Lower lobe of right lung (tissue), 2 donors: ENCODE measurements around the gene KRTAP10-4. TPM values are rescaled to one million over a fixed set of nuclear protein-coding genes. Genes with fewer than 3 reads are reported as not detected.
"Not testable (repeated sequence)": the region's sequence is repeated elsewhere in the genome, so short reads cannot be mapped to it uniquely, and the experiment has no call there.

ENCODE experiments used
- ATAC-seq, 2 donors: fragments of 200-7000 bp; cut with Tn5 transposase; one replicate each; pipeline ENCODE4 v1.9.1; 2020 to 2022; ENCODE audit warnings: mild to moderate bottlenecking in 2 of 2, moderate library complexity in 2 of 2
- DNase-seq: peaks from one replicate; pipeline ENCODE4 v3.0.0-alpha.2; 2020
- H3K27ac ChIP-seq: fragments of 200-600 bp; one replicate; pipeline ENCODE4 v1.8.0; 2022
- H3K27me3 ChIP-seq: fragments of 200-600 bp; one replicate; pipeline ENCODE4 v1.8.0; 2022; ENCODE audit warnings: low read depth
- H3K36me3 ChIP-seq: fragments of 200-600 bp; one replicate; pipeline ENCODE4 v1.8.0; 2022; ENCODE audit warnings: mild to moderate bottlenecking
- H3K4me1 ChIP-seq: fragments of 200-600 bp; one replicate; pipeline ENCODE4 v1.8.0; 2022
- H3K4me3 ChIP-seq: fragments of 200-600 bp; one replicate; pipeline ENCODE4 v1.8.0; 2022; ENCODE audit warnings: mild to moderate bottlenecking
- H3K9me3 ChIP-seq: fragments of 200-600 bp; one replicate; pipeline ENCODE4 v1.8.0; 2022
- CTCF ChIP-seq: fragments of 200-600 bp; IDR thresholded peaks from one replicate; pipeline ENCODE4 v1.8.0; 2022; ENCODE audit warnings: antibody characterized with exemption, mild to moderate bottlenecking
- intact Hi-C: fragments of 100-400 bp; cut with DNase I; formaldehyde crosslinking; loops from one replicate; pipeline ENCODE4 v1.11.0; 2022
- total RNA-seq: library from RNA; stranded (reverse); fragmentation: NEBNext Ultra II Directional; extraction: Animal tissue kit (Norgen Biotek cat#: 25700); gene quantifications from one replicate; pipeline ENCODE4 v1.2.1, GENCODE V29; 2021
- donor health status: DM: no; HTN: yes; CAD: no; lungs with severe emphysema.

KRTAP10-4 gene
- total RNA-seq, 1 donor from 2014 or later, result not detected

- ATAC-seq, result no peak
- Histone ChIP-seq H3K9me3 (no peaks in the 10 kb centered on the region), H3K36me3 (no peaks in the 10 kb centered on the region), H3K27me3 (no peaks in the 10 kb centered on the region), H3K4me1 (no peaks in the 10 kb centered on the region), H3K27ac (no peak overlapping the region), H3K4me3 (no peak overlapping the region)
- intact Hi-C loops, result no loop called here
- DNase-seq, result no peak
- TF ChIP-seq CTCF, result no peak
Measured at GRCh38 chr21:44548922-44549321, 24.6 kb upstream of the KRTAP10-4 start.

- intact Hi-C loops, result no loop called here
- H3K4me3 ChIP-seq, result no peak overlapping the region
- ATAC-seq (peak in 1 of 2 donors; percentile 36), DNase-seq (peak; percentile 19)
- no peak for TF ChIP-seq CTCF
- H3K27me3 ChIP-seq, result no peaks in the 10 kb centered on the region
- no peaks in the 10 kb centered on the region for H3K4me1 ChIP-seq
- no peaks in the 10 kb centered on the region for H3K36me3 ChIP-seq
- no peak overlapping the region for H3K27ac ChIP-seq
- no peaks in the 10 kb centered on the region for H3K9me3 ChIP-seq
Measured at GRCh38 chr21:44549525-44550211, 23.9 kb upstream of the KRTAP10-4 start.

GRCh38 chr21:44550285-44550684 is 23.2 kb upstream of the KRTAP10-4 start:
- H3K4me1 ChIP-seq, H3K27me3 ChIP-seq, intact Hi-C loops, H3K36me3 ChIP-seq, H3K27ac ChIP-seq, H3K4me3 ChIP-seq, H3K9me3 ChIP-seq: not testable (repeated sequence)
- ATAC-seq (peak; percentile 16 to 45), DNase-seq (peak; percentile 32)

GRCh38 chr21:44550807-44551206 is 22.7 kb upstream of the KRTAP10-4 start:
- no peak for ATAC-seq
- TF ChIP-seq CTCF, result no peak
- Histone ChIP-seq H3K27ac (no peak overlapping the region), H3K4me1 (no peaks in the 10 kb centered on the region), H3K4me3 (no peak overlapping the region), H3K36me3 (no peaks in the 10 kb centered on the region), H3K9me3 (no peaks in the 10 kb centered on the region), H3K27me3 (no peaks in the 10 kb centered on the region)
- intact Hi-C loops, result no loop called here
- peak; percentile 15 for DNase-seq

GRCh38 chr21:44551340-44551961 is 22.1 kb upstream of the KRTAP10-4 start, which contains the start of gene KRTAP10-2:
KRTAP10-2 (minus strand) TSS chr21:44551505; CDS start chr21:44551458, 47 bp downstream.
- Histone ChIP-seq H3K27me3 (no peaks in the 10 kb centered on the region), H3K36me3 (no peaks in the 10 kb centered on the region), H3K9me3 (no peaks in the 10 kb centered on the region), H3K27ac (no peak within 1 kb of the TSS), H3K4me3 (no peak within 1 kb of the TSS), H3K4me1 (no peaks in the 10 kb centered on the region)
- intact Hi-C loops, result no loop called here
- DNase-seq, result peak; percentile 28
- no peak for TF ChIP-seq CTCF
- peak in 1 of 2 donors; percentile 12 for ATAC-seq

- H3K9me3 ChIP-seq, result no peaks in the 10 kb centered on the region
- DNase-seq (no peak), ATAC-seq (no peak)
- no peaks in the 10 kb centered on the region for H3K27me3 ChIP-seq
- H3K4me1 ChIP-seq, result no peaks in the 10 kb centered on the region
- TF ChIP-seq CTCF, result no peak
- no peak overlapping the region for H3K4me3 ChIP-seq
- intact Hi-C loops, result no loop called here
- no peaks in the 10 kb centered on the region for H3K36me3 ChIP-seq
- H3K27ac ChIP-seq, result no peak overlapping the region
Measured at GRCh38 chr21:44552136-44552535, 21.4 kb upstream of the KRTAP10-4 start.
